Heart left ventricle (tissue), 16 donors: ENCODE data around the gene MS4A8. TPM values are rescaled to one million over a fixed set of nuclear protein-coding genes. Genes with fewer than 3 reads are reported as not detected.

Experiments
- ATAC-seq, 4 donors: fragments of 200-7000 bp; cut with Tn5 transposase; one replicate each; pipeline ENCODE4 v1.9.1; 2020 to 2022; ENCODE audit warnings: moderate library complexity in 4 of 4, mild to moderate bottlenecking in 3 of 4, moderate number of reproducible peaks in 1 of 4
- DNase-seq, 5 donors: peaks; one replicate each; pipeline ENCODE4 v3.0.0-alpha.2; 2020
- H3K27ac ChIP-seq, 12 donors: fragments of 200-600 bp; sonication (generic) in 4 of 12; one replicate each; pipeline versions ENCODE4 v1.5.0 to v1.8.0; 2016 to 2022; ENCODE audit warnings: mild to moderate bottlenecking in 2 of 12
- H3K27me3 ChIP-seq, 9 donors: fragments of 200-600 bp; sonication (generic) in 2 of 9; one replicate each; pipeline versions ENCODE4 v1.5.1 to v1.8.0; 2016 to 2022; ENCODE audit warnings: mild to moderate bottlenecking in 3 of 9
- H3K36me3 ChIP-seq, 9 donors: fragments of 200-600 bp; sonication (generic) in 2 of 9; one replicate each; pipeline versions ENCODE4 v1.5.0 to v1.8.0; 2018 to 2022; ENCODE audit warnings: mild to moderate bottlenecking in 2 of 9
- H3K4me1 ChIP-seq, 12 donors: fragments of 200-600 bp; sonication (generic) in 4 of 12; one replicate each; pipeline versions ENCODE4 v1.5.0 to v1.8.0; 2016 to 2022; ENCODE audit warnings: mild to moderate bottlenecking in 3 of 12
- H3K4me3 ChIP-seq, 12 donors: fragments of 200-600 bp; sonication (generic) in 4 of 12; one replicate each; pipeline versions ENCODE4 v1.5.0 to v1.8.0; 2017 to 2022; ENCODE audit warnings: mild to moderate bottlenecking in 9 of 12, moderate library complexity in 4 of 12
- H3K9me3 ChIP-seq, 12 donors: fragments of 200-600 bp; sonication (generic) in 4 of 12; one replicate each; pipeline versions ENCODE4 v1.5.0 to v1.8.0; 2016 to 2022; ENCODE audit warnings: mild to moderate bottlenecking in 1 of 12
- CTCF ChIP-seq, 12 donors: fragments of 200-600 bp; sonication (generic) in 4 of 12; IDR thresholded peaks; one replicate each; pipeline versions ENCODE4 v1.5.0 to v1.8.0; 2018 to 2022; ENCODE audit warnings: antibody characterized with exemption in 12 of 12, mild to moderate bottlenecking in 5 of 12
- POLR2A ChIP-seq, 2 donors: fragments of 450-650 bp; IDR thresholded peaks; one replicate each; pipeline ENCODE4 v1.6.1; 2017; ENCODE audit warnings: antibody characterized with exemption in 2 of 2, mild to moderate bottlenecking in 2 of 2, moderate library complexity in 2 of 2
- WGBS, 4 donors: extraction: QIAGEN DNeasy Blood & Tissue Kit in 2 of 4; methylation state at CpG; one replicate each; pipeline versions ENCODE4 v1.1.5 to v1.1.7; 2013 to 2018; 5-methylcytosine and 5-hydroxymethylcytosine counted together
- intact Hi-C, 10 donors: fragments of 100-400 bp; cut with DNase I; formaldehyde crosslinking; loops; one replicate each; pipeline versions ENCODE4 v1.11.1 to v1.14.2; 2022
- polyA plus RNA-seq, 2 donors: library from polyadenylated mRNA; stranded (reverse); fragments of 200-250 nt; gene quantifications; one replicate each; pipeline ENCODE4 v1.2.3, GENCODE V29; 2013
- total RNA-seq, 9 donors: library from RNA; depleted of rRNA in 2 of 9; stranded (reverse); fragments of >200 nt in 2 of 9; fragmentation: NEBNext Ultra II Directional in 3 of 9; extraction: Animal tissue kit (Norgen Biotek cat#: 25700) in 3 of 9; gene quantifications; one replicate each; pipeline versions ENCODE4 v1.1.0 to v1.2.4, GENCODE V29; 2016 to 2023
- donor health status: ischemic (EF 13 %, LVEDD 7.1; RV severe dilation, severe dysfunction).
- donor health status: healthy with polysubstance abuse.
- donor health status: DM: no; HTN: yes; CAD: no.
- donor health status: DM: no; HTN: no; CAD: no.
- donor health status: ischemic (EF 25% LVEDD 6.9; RV normal size, moderate dysfunction).
- donor health status: ischemic (EF 25% LVEDD 5.7; RV mildly dilated, moderate dysfunction).
- donor health status: healthy.
- donor health status: DM: yes; HTN: yes; CAD: no.
- donor health status: ischemic (EF 35%, LVEDD 5.7; RV mildly dilated, moderate dysfunction).
- donor health status: nonischemic (EF 11% LVEDD 7.7; RV severe dilation, severe dysfunction).
- donor health status: DM: yes; HTN: yes; CAD: no.
- donor health status: PGD.
- donor health status: ischemic (EF 29% LVEDD 5.4; RV normal size, mild dysfunction).
- donor health status: nonischemic (EF 23%, LVEDD 6.1; RV moderate dilation, normal function).

MS4A8 gene
- total and polyA plus RNA-seq, 11 donors = not detected

GRCh38 chr11:60747359-60747873 is 48.0 kb downstream of the MS4A8 start:
- TF ChIP-seq CTCF (IDR thresholded peaks at IDR 0.05) = no peak
- TF ChIP-seq POLR2A (IDR thresholded peaks at IDR 0.05) = no peak
- no peak for DNase-seq
- intact Hi-C loops = no loop called here
- H3K27ac ChIP-seq = no peak overlapping the region
- 93 to 95% (median 94%) methylated on average over 14 of the region's 14 CpGs for WGBS, 4 donors
- ATAC-seq = no peak
- peaks cover 0 to 30% (median 4%) of the 10 kb centered on the region in 9 donors for H3K27me3 ChIP-seq
- H3K36me3 ChIP-seq = no peaks in the 10 kb centered on the region
- no peaks in the 10 kb centered on the region for H3K4me1 ChIP-seq
- peaks cover 0 to 12% (median 0%) of the 10 kb centered on the region in 12 donors for H3K9me3 ChIP-seq
- no peak overlapping the region for H3K4me3 ChIP-seq

GRCh38 chr11:60748225-60748624 is 48.8 kb downstream of the MS4A8 start:
- Histone ChIP-seq H3K9me3 (peaks cover 0 to 9% (median 0%) of the 10 kb centered on the region in 12 donors), H3K27me3 (peaks cover 0 to 35% (median 6%) of the 10 kb centered on the region in 9 donors), H3K4me3 (no peak overlapping the region), H3K27ac (no peak overlapping the region), H3K36me3 (no peaks in the 10 kb centered on the region), H3K4me1 (no peaks in the 10 kb centered on the region)
- ATAC-seq (no peak), DNase-seq (no peak)
- intact Hi-C loops = no loop called here
- 84 to 95% (median 86%) methylated on average over 13 to 17 of the region's 17 CpGs for WGBS, 4 donors
- no peak for TF ChIP-seq CTCF (IDR thresholded peaks at IDR 0.05)
- no peak for TF ChIP-seq POLR2A (IDR thresholded peaks at IDR 0.05)

GRCh38 chr11:60748821-60749220 is 49.4 kb downstream of the MS4A8 start:
- peaks cover 0 to 9% (median 0%) of the 10 kb centered on the region in 12 donors for H3K9me3 ChIP-seq
- H3K4me1 ChIP-seq = no peaks in the 10 kb centered on the region
- H3K27ac ChIP-seq = no peak overlapping the region
- TF ChIP-seq POLR2A (IDR thresholded peaks at IDR 0.05) = no peak
- TF ChIP-seq CTCF (IDR thresholded peaks at IDR 0.05) = no peak
- no peaks in the 10 kb centered on the region for H3K36me3 ChIP-seq
- 67 to 71% (median 69%) methylated on average over 8 of the region's 8 CpGs for WGBS, 4 donors
- H3K27me3 ChIP-seq = peaks cover 0 to 41% (median 8%) of the 10 kb centered on the region in 9 donors
- no peak for DNase-seq
- no peak for ATAC-seq
- intact Hi-C loops = no loop called here
- H3K4me3 ChIP-seq = no peak overlapping the region

GRCh38 chr11:60750911-60751310 is 51.5 kb downstream of the MS4A8 start:
- intact Hi-C loops = loop anchor here in 1 of 10 donors (10.0 kb wide), 1 partner anchor 56 kb away; the partner anchor contains the start of gene MS4A8
- ATAC-seq (no peak), DNase-seq (no peak)
- peaks cover 0 to 57% (median 10%) of the 10 kb centered on the region in 9 donors for H3K27me3 ChIP-seq
- no peak overlapping the region for H3K4me3 ChIP-seq
- H3K36me3 ChIP-seq = no peaks in the 10 kb centered on the region
- WGBS, 4 donors = 53 to 62% (median 57%) methylated on average over 3 of the region's 3 CpGs
- H3K9me3 ChIP-seq = no peaks in the 10 kb centered on the region
- no peak for TF ChIP-seq CTCF (IDR thresholded peaks at IDR 0.05)
- no peak for TF ChIP-seq POLR2A (IDR thresholded peaks at IDR 0.05)
- no peaks in the 10 kb centered on the region for H3K4me1 ChIP-seq
- H3K27ac ChIP-seq = no peak overlapping the region
